ENCODE data around the gene PDZD2. TPM values are rescaled to one million over a fixed set of nuclear protein-coding genes. Genes with fewer than 3 reads are reported as not detected.

PDZD2 gene
- total RNA-seq (2022) (22.6 and 23.0 TPM in 2 replicates), Bru-seq, nascent RNA (percentile 51 among the genes with signal in this experiment), BruChase-seq, experiment 1, labeled RNA remaining after a 6-hour chase (percentile 46 among the genes with signal in this experiment), BruChase-seq, experiment 2, labeled RNA remaining after a 2-hour chase (percentile 45 among the genes with signal in this experiment)
- long read RNA-seq, partial matches to known transcripts, result 6 of 18 reads
- long read RNA-seq, other reads (novel, unspliced or antisense), result 11 of 18 reads

DNA sequence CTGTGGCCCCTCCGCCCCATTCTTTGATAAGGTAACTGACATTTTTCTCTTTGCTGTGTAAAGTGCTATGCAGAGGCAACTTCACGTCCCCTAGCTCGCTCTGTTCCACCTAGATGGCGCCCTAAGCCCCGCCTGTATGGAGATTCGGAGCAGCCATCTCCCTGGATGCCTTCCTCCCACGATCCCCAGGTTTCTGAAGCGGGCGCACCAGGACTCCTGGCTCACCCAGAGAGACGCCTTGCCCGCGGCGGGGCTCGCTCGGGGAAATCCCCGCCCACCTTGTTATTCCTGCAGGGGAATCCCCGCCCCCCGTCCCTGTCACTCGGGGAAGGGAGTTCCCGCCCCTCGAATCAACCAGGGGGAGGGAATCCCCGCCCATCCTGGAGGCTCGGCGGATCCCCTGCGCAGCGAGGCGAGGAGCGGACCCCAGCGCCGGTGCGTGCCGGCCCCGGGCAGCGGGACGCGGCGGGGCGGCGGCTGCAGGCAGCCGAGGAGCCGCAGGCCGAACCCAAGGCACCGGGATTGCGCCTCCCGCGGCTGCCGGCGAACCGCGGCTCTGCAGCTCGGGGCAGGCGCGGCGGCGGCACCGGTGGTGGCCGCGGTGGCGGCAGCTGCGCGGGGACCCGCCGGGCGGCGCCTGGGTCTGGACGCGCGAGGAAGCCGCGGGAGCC, at the start of gene PDZD2:
PDZD2 (plus strand) TSS at position 384 of the 671 bp plus-strand sequence.
- no peaks in the 10 kb centered on the region for H3K36me3 Mint-ChIP-seq (ENCODE audit: insufficient read depth, unreplicated experiment)
- peak within 1 kb of the TSS; percentile 77 for H3K4me3 Mint-ChIP-seq (ENCODE audit: unreplicated experiment)
- no peaks in the 10 kb centered on the region for H3K9me3 Mint-ChIP-seq (ENCODE audit: unreplicated experiment)
- POLR2A ChIA-PET, result interaction anchor here (1.0 to 1.3 kb wide), 2 partner anchors 11 to 13 kb away, joined by 3 to 4 read pairs; no protein-coding TSS in a partner anchor
- intact Hi-C loops (cut with micrococcal nuclease), result loop anchor here (2.0 kb wide), 1 partner anchor 170 kb away; no protein-coding TSS in a partner anchor
- TF ChIP-seq, protein P1, sequence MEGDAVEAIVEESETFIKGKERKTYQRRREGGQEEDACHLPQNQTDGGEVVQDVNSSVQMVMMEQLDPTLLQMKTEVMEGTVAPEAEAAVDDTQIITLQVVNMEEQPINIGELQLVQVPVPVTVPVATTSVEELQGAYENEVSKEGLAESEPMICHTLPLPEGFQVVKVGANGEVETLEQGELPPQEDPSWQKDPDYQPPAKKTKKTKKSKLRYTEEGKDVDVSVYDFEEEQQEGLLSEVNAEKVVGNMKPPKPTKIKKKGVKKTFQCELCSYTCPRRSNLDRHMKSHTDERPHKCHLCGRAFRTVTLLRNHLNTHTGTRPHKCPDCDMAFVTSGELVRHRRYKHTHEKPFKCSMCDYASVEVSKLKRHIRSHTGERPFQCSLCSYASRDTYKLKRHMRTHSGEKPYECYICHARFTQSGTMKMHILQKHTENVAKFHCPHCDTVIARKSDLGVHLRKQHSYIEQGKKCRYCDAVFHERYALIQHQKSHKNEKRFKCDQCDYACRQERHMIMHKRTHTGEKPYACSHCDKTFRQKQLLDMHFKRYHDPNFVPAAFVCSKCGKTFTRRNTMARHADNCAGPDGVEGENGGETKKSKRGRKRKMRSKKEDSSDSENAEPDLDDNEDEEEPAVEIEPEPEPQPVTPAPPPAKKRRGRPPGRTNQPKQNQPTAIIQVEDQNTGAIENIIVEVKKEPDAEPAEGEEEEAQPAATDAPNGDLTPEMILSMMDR (IDR thresholded peaks at IDR 0.05; ENCODE audit: unreplicated experiment), result peak; percentile 4
- H3K4me1 Mint-ChIP-seq (ENCODE audit: insufficient read depth, unreplicated experiment), result peaks cover 6% of the 10 kb centered on the region
- CTCF ChIA-PET, result interaction anchor here (0.6 to 6.7 kb wide), 35 partner anchors 9 to 454 kb away, joined by 3 to 39 read pairs (median 4); no protein-coding TSS in a partner anchor
- H3K27ac Mint-ChIP-seq (ENCODE audit: low read depth, unreplicated experiment), result no peak within 1 kb of the TSS
- H3K27me3 Mint-ChIP-seq (ENCODE audit: insufficient read depth, unreplicated experiment), result no peaks in the 10 kb centered on the region
- BruUV-seq (replicated peaks), result no TSS peak
- DNase-seq (ENCODE audit: unreplicated experiment), result peak; percentile 69

DNA sequence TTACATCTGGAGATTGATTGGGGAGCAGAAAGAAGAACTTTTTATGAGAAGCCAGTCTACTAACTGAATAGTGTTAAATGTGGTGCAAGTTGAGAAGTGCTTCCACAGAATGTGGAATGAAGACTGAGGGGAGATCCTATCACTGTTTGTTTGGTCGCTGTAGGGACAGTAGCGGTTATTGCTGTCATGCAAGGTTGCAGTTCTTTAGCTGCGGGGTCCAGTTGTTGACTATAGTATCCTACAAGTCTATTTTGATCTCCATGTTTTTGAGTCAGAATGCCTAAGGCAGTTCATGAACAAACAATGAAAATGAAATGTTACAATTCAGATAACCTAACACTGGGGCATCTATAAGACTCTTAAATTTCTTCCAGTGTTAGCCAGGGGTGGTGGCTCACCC, 45.3 kb upstream of the PDZD2 start:
- Mint-ChIP-seq H3K36me3 (ENCODE audit: insufficient read depth, unreplicated experiment) (no peaks in the 10 kb centered on the region), H3K4me1 (ENCODE audit: insufficient read depth, unreplicated experiment) (no peaks in the 10 kb centered on the region), H3K27ac (ENCODE audit: low read depth, unreplicated experiment) (no peak overlapping the region), H3K27me3 (ENCODE audit: insufficient read depth, unreplicated experiment) (peaks cover 31% of the 10 kb centered on the region), H3K9me3 (ENCODE audit: unreplicated experiment) (no peaks in the 10 kb centered on the region), H3K4me3 (ENCODE audit: unreplicated experiment) (no peak overlapping the region)
- TF ChIP-seq, protein P1 (IDR thresholded peaks at IDR 0.05; ENCODE audit: unreplicated experiment), result no peak
- ChIA-PET CTCF (interaction anchor here (1.2 to 1.6 kb wide), 2 partner anchors 216 to 499 kb away, joined by 3 to 13 read pairs; no protein-coding TSS in a partner anchor), POLR2A (interaction anchor here (0.6 kb wide), 1 partner anchor 580 kb away, joined by 5 read pairs; the partner anchor contains the start of gene GOLPH3)
- DNase-seq (ENCODE audit: unreplicated experiment), result no peak
- intact Hi-C loops (cut with micrococcal nuclease), result no loop called here
- no TSS peak for BruUV-seq (replicated peaks)

DNA sequence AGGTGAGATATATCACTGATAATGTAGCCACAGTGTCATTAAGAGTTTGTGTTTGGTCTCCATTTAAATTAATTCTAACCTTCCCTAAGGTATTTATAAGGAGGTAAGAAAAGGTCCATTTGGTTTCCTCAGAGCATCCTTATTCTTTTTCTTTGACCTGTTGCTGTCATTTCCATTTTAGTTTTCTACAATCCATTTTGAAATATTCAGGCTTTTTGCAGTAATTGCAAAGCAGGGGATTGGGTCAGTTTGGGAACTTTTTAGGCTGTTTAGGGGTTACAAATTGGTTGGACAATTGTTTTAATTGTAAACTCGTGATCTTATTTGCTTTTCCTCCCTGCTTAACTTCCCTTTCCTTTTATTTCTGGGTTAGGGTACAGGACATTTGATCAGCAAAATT, 42.6 kb upstream of the PDZD2 start:
- H3K27me3 Mint-ChIP-seq (ENCODE audit: insufficient read depth, unreplicated experiment), result peaks cover 44% of the 10 kb centered on the region
- intact Hi-C loops (cut with micrococcal nuclease), result no loop called here
- H3K9me3 Mint-ChIP-seq (ENCODE audit: unreplicated experiment), result no peaks in the 10 kb centered on the region
- no peaks in the 10 kb centered on the region for H3K4me1 Mint-ChIP-seq (ENCODE audit: insufficient read depth, unreplicated experiment)
- no peak overlapping the region for H3K4me3 Mint-ChIP-seq (ENCODE audit: unreplicated experiment)
- TF ChIP-seq, protein P1 (IDR thresholded peaks at IDR 0.05; ENCODE audit: unreplicated experiment), result no peak
- no peak for DNase-seq (ENCODE audit: unreplicated experiment)
- POLR2A ChIA-PET, result no interaction called here
- no peak overlapping the region for H3K27ac Mint-ChIP-seq (ENCODE audit: low read depth, unreplicated experiment)
- CTCF ChIA-PET, result interaction anchor here (0.6 to 1.4 kb wide), 3 partner anchors 43 to 502 kb away, joined by 3 to 4 read pairs (median 3); partner anchors contain the start of gene PDZD2
- no TSS peak for BruUV-seq (replicated peaks)
- H3K36me3 Mint-ChIP-seq (ENCODE audit: insufficient read depth, unreplicated experiment), result no peaks in the 10 kb centered on the region
